Spinal cord (tissue), 10 donors: ENCODE results near the gene TTC23. TPM values are rescaled to one million over a fixed set of nuclear protein-coding genes. Genes with fewer than 3 reads are reported as not detected.

Source experiments
- DNase-seq, 6 donors: peaks; one replicate each; pipeline versions ENCODE4 v3.0.0 to v3.0.0-alpha.2; 2013 to 2015; ENCODE audit warnings: low spot score in 6 of 6, low read depth in 4 of 6
- H3K27ac ChIP-seq: one replicate; pipeline ENCODE4 v1.5.1; 2013; ENCODE audit warnings: low read depth, low read length, control low read depth
- H3K27me3 ChIP-seq: one replicate; pipeline ENCODE4 v1.6.1; 2013; ENCODE audit warnings: low read length; ENCODE audit not compliant: control insufficient read depth, insufficient read depth
- H3K36me3 ChIP-seq: one replicate; pipeline ENCODE4 v1.6.1; 2013; ENCODE audit warnings: low read length; ENCODE audit not compliant: control insufficient read depth, insufficient read depth
- H3K4me1 ChIP-seq: one replicate; pipeline ENCODE4 v1.6.1; 2013; ENCODE audit warnings: low read length; ENCODE audit not compliant: control insufficient read depth, insufficient read depth
- H3K4me3 ChIP-seq: one replicate; pipeline ENCODE4 v1.5.1; 2013; ENCODE audit warnings: low read depth, low read length, control low read depth
- H3K9me3 ChIP-seq: one replicate; pipeline ENCODE4 v1.6.1; 2013; ENCODE audit warnings: low read length; ENCODE audit not compliant: control insufficient read depth, insufficient read depth
- WGBS: methylation state at CpG from one replicate; pipeline ENCODE4 v1.1.5; 2013; ENCODE audit warnings: missing lambda C conversion rate; ENCODE audit not compliant: insufficient coverage; 5-methylcytosine and 5-hydroxymethylcytosine counted together
- polyA plus RNA-seq, 2 donors: library from polyadenylated mRNA; unstranded; fragments of 120-200 nt; gene quantifications; one replicate each; pipeline ENCODE4 v1.2.1, GENCODE V29; 2013; ENCODE audit not compliant: insufficient read length in 2 of 2
- total RNA-seq, 2 donors: library from RNA; depleted of rRNA in 1 of 2; stranded (reverse); fragments of 120-200 nt in 1 of 2; fragments of >200 nt in 1 of 2; gene quantifications; one replicate each; pipeline versions ENCODE4 v1.2.3 to v1.2.4, GENCODE V29; 2013 to 2014
- donor health status: healthy.

The TTC23 gene
- total and polyA plus RNA-seq, 4 donors: 14.8 to 23.8 (median 19.0) TPM

- no peak for DNase-seq
- WGBS: no CpG with 5 or more reads among the region's 2 CpGs
Observed at GRCh38 chr15:99275061-99275460, 25.7 kb upstream of the TTC23 start.

GRCh38 chr15:99273801-99274200, 24.4 kb upstream of the TTC23 start:
- no peak for DNase-seq
- Histone ChIP-seq H3K4me3 (no peak overlapping the region), H3K4me1 (no peaks in the 10 kb centered on the region), H3K9me3 (no peaks in the 10 kb centered on the region), H3K36me3 (no peaks in the 10 kb centered on the region), H3K27ac (no peak overlapping the region), H3K27me3 (no peaks in the 10 kb centered on the region)
- no CpG with 5 or more reads among the region's 3 CpGs for WGBS

More at GRCh38 chr15:99275061-99275460, 25.7 kb upstream of the TTC23 start:
- no peaks in the 10 kb centered on the region for H3K4me1 ChIP-seq
- no peak overlapping the region for H3K27ac ChIP-seq
- H3K9me3 ChIP-seq: no peaks in the 10 kb centered on the region
- no peak overlapping the region for H3K4me3 ChIP-seq
- H3K36me3 ChIP-seq: no peaks in the 10 kb centered on the region
- no peaks in the 10 kb centered on the region for H3K27me3 ChIP-seq

- DNase-seq: no peak
- H3K27me3 ChIP-seq: no peaks in the 10 kb centered on the region
- no peak overlapping the region for H3K4me3 ChIP-seq
- H3K9me3 ChIP-seq: no peaks in the 10 kb centered on the region
- H3K36me3 ChIP-seq: no peaks in the 10 kb centered on the region
- H3K27ac ChIP-seq: no peak overlapping the region
- 57% methylated on average over 1 of the region's 5 CpGs for WGBS
- no peaks in the 10 kb centered on the region for H3K4me1 ChIP-seq
Observed at GRCh38 chr15:99268431-99268830, 19.1 kb upstream of the TTC23 start.

GRCh38 chr15:99267957-99268356, 18.6 kb upstream of the TTC23 start:
- no peak overlapping the region for H3K4me3 ChIP-seq
- H3K27ac ChIP-seq: no peak overlapping the region
- no peaks in the 10 kb centered on the region for H3K36me3 ChIP-seq
- no peak for DNase-seq
- H3K27me3 ChIP-seq: no peaks in the 10 kb centered on the region
- no peaks in the 10 kb centered on the region for H3K4me1 ChIP-seq
- H3K9me3 ChIP-seq: no peaks in the 10 kb centered on the region
- WGBS: no CpG with 5 or more reads among the region's 3 CpGs

GRCh38 chr15:99265541-99266070, 16.2 kb upstream of the TTC23 start:
- H3K27me3 ChIP-seq: no peaks in the 10 kb centered on the region
- DNase-seq: no peak
- H3K36me3 ChIP-seq: no peaks in the 10 kb centered on the region
- no peaks in the 10 kb centered on the region for H3K4me1 ChIP-seq
- no peak overlapping the region for H3K4me3 ChIP-seq
- no CpG with 5 or more reads among the region's 3 CpGs for WGBS
- no peaks in the 10 kb centered on the region for H3K9me3 ChIP-seq
- no peak overlapping the region for H3K27ac ChIP-seq

- Histone ChIP-seq H3K27me3 (no peaks in the 10 kb centered on the region), H3K9me3 (no peaks in the 10 kb centered on the region), H3K4me3 (no peak overlapping the region), H3K36me3 (no peaks in the 10 kb centered on the region), H3K4me1 (no peaks in the 10 kb centered on the region), H3K27ac (no peak overlapping the region)
- DNase-seq: no peak
- 79% methylated on average over 2 of the region's 5 CpGs for WGBS
Observed at GRCh38 chr15:99264125-99264524, 14.7 kb upstream of the TTC23 start.

GRCh38 chr15:99257107-99257750, 7.8 kb upstream of the TTC23 start:
- peaks cover 3% of the 10 kb centered on the region for H3K36me3 ChIP-seq
- no peaks in the 10 kb centered on the region for H3K9me3 ChIP-seq
- H3K27me3 ChIP-seq: no peaks in the 10 kb centered on the region
- WGBS: 96% methylated on average over 9 of the region's 12 CpGs
- no peak overlapping the region for H3K4me3 ChIP-seq
- no peaks in the 10 kb centered on the region for H3K4me1 ChIP-seq
- DNase-seq: no peak
- no peak overlapping the region for H3K27ac ChIP-seq

- Histone ChIP-seq H3K27ac (no peak overlapping the region), H3K4me3 (no peak overlapping the region), H3K9me3 (no peaks in the 10 kb centered on the region), H3K36me3 (peaks cover 3% of the 10 kb centered on the region), H3K27me3 (no peaks in the 10 kb centered on the region), H3K4me1 (no peaks in the 10 kb centered on the region)
- 95% methylated on average over 6 of the region's 6 CpGs for WGBS
- no peak for DNase-seq
Observed at GRCh38 chr15:99253381-99254090, 4.2 kb upstream of the TTC23 start.

GRCh38 chr15:99252326-99252725, 2.9 kb upstream of the TTC23 start:
- WGBS: no CpG with 5 or more reads among the region's 7 CpGs

More at GRCh38 chr15:99252326-99252725, 2.9 kb upstream of the TTC23 start:
- Histone ChIP-seq H3K27ac (no peak overlapping the region), H3K4me3 (peak overlapping the region; percentile 81), H3K36me3 (peaks cover under 1% of the 10 kb centered on the region), H3K9me3 (no peaks in the 10 kb centered on the region), H3K27me3 (no peaks in the 10 kb centered on the region), H3K4me1 (no peaks in the 10 kb centered on the region)
- DNase-seq: peak in 3 of 6 donors; percentile 6 to 52 (median 7)
